Fibroblast of lung (primary cell): ENCODE data around the gene NEK4. TPM values are rescaled to one million over a fixed set of nuclear protein-coding genes. Genes with fewer than 3 reads are reported as not detected.

ENCODE experiments used
- DNase-seq, 2 donors: peaks; one replicate each; pipeline versions ENCODE4 v3.0.0 to v3.0.0-alpha.2; 2010; ENCODE audit warnings: low read depth in 2 of 2
- H2AFZ ChIP-seq: 2 replicates; pipeline ENCODE4 v1.5.1; 2012; ENCODE audit warnings: low read length, control low read depth, inconsistent platforms
- H3K27ac ChIP-seq: 2 replicates; pipeline ENCODE4 v1.5.1; 2011; ENCODE audit warnings: low read length, control low read depth; ENCODE audit not compliant: insufficient read depth
- H3K27me3 ChIP-seq: 2 replicates; pipeline ENCODE4 v1.5.1; 2011; ENCODE audit warnings: mild to moderate bottlenecking, low read length; ENCODE audit not compliant: control insufficient read depth, insufficient read depth
- H3K36me3 ChIP-seq: 2 replicates; pipeline ENCODE4 v1.5.1; 2011; ENCODE audit warnings: low read length; ENCODE audit not compliant: control insufficient read depth, insufficient read depth
- H3K4me1 ChIP-seq: 2 replicates; pipeline ENCODE4 v1.5.1; 2011; ENCODE audit warnings: low read length; ENCODE audit not compliant: control insufficient read depth, insufficient read depth; ENCODE audit errors: extremely low read depth
- H3K4me2 ChIP-seq: 2 replicates; pipeline ENCODE4 v1.5.1; 2011; ENCODE audit warnings: low read length, control low read depth; ENCODE audit not compliant: insufficient read depth; ENCODE audit errors: extremely low read depth
- H3K4me3 ChIP-seq, 4 experiments: fragments of 200-600 bp in 1 of 4; sonication (generic) in 1 of 4; replicated peaks in 1 of 4; 2 replicates each; pipeline ENCODE4 v1.5.1; 2011 to 2016; ENCODE audit warnings: low read length in 4 of 4, low read depth in 3 of 4, mild to moderate bottlenecking in 3 of 4, control low read depth in 2 of 4, inconsistent platforms in 1 of 4, mixed read lengths in 1 of 4; ENCODE audit not compliant: insufficient read depth in 1 of 4; ENCODE audit errors: control extremely low read depth in 1 of 4
- H3K79me2 ChIP-seq: 2 replicates; pipeline ENCODE4 v1.5.1; 2012; ENCODE audit warnings: mild to moderate bottlenecking, low read length, inconsistent platforms; ENCODE audit not compliant: control insufficient read depth, insufficient read depth
- H3K9ac ChIP-seq: 2 replicates; pipeline ENCODE4 v1.5.1; 2011; ENCODE audit warnings: mild to moderate bottlenecking, low read length, control low read depth; ENCODE audit not compliant: insufficient read depth
- H3K9me3 ChIP-seq: 2 replicates; pipeline ENCODE4 v1.5.1; 2012; ENCODE audit warnings: low read depth, low read length; ENCODE audit not compliant: control insufficient read depth, insufficient read depth
- H4K20me1 ChIP-seq: 2 replicates; pipeline ENCODE4 v1.5.1; 2011; ENCODE audit warnings: low read length; ENCODE audit not compliant: control insufficient read depth, insufficient read depth; ENCODE audit errors: extremely low read depth
- CTCF ChIP-seq, 2 donors: IDR thresholded peaks in 1 of 2; conservative IDR thresholded peaks in 1 of 2; 1 replicate in 1 of 2; 2 replicates in 1 of 2; pipeline ENCODE4 v1.5.1; 2011 to 2012; ENCODE audit warnings: low read length in 2 of 2, control low read depth in 1 of 2, inconsistent platforms in 1 of 2, low read depth in 1 of 2, mild to moderate bottlenecking in 1 of 2
- EZH2 ChIP-seq: IDR thresholded peaks from 2 replicates; pipeline ENCODE4 v1.5.1; 2012; ENCODE audit warnings: low read length, control low read depth, mild to moderate bottlenecking; ENCODE audit errors: missing control alignments
- polyA plus RNA-seq, 2 donors: library from polyadenylated mRNA; depleted of rRNA in 1 of 2; stranded (reverse) in 1 of 2; unstranded in 1 of 2; fragments of >200 nt; gene quantifications; 2 replicates each; pipeline ENCODE4 v1.2.1, GENCODE V29; 2011 to 2012; ENCODE audit warnings: missing spikeins in 1 of 2
- total RNA-seq: library from RNA; depleted of rRNA; stranded (reverse); fragments of >200 nt; gene quantifications from 2 replicates; pipeline ENCODE4 v1.2.1, GENCODE V29; 2014

NEK4 gene
- total and polyA plus RNA-seq, 2 donors (not counting 1 experiment from before 2014, with no cell fraction given), result 16.0 to 24.9 TPM

- Histone ChIP-seq H3K27me3 (no peaks in the 10 kb centered on the region), H2AFZ (peak within 1 kb of the TSS; percentile 58), H3K4me2 (peak within 1 kb of the TSS; percentile 99), H4K20me1 (no peaks in the 10 kb centered on the region), H3K36me3 (peaks cover 5% of the 10 kb centered on the region), H3K4me1 (peaks cover 17% of the 10 kb centered on the region), H3K9me3 (no peaks in the 10 kb centered on the region), H3K27ac (peak within 1 kb of the TSS; percentile 93), H3K4me3 (peak within 1 kb of the TSS; percentile 90 to 99 (median 94)), H3K9ac (peak within 1 kb of the TSS; percentile 96), H3K79me2 (peaks cover 62% of the 10 kb centered on the region)
- peak; percentile 96 to 97 for DNase-seq
- TF ChIP-seq CTCF (conservative IDR thresholded peaks at IDR 0.05 in 1 of 2, IDR thresholded peaks at IDR 0.05 in 1 of 2; ENCODE audit: low read depth in 1 of 2, low read length in 2 of 2) (no peak), EZH2 (no peak)
Observed at GRCh38 chr3:52685709-52686691, 84.7 kb downstream of the NEK4 start, which contains the start of the genes GNL3 and PBRM1. Gene GNL3, plus strand, starts transcription at chr3:52686032. Its CDS starts 61 bp downstream, at chr3:52686093. Gene PBRM1, minus strand, starts transcription at chr3:52685913.

DNA sequence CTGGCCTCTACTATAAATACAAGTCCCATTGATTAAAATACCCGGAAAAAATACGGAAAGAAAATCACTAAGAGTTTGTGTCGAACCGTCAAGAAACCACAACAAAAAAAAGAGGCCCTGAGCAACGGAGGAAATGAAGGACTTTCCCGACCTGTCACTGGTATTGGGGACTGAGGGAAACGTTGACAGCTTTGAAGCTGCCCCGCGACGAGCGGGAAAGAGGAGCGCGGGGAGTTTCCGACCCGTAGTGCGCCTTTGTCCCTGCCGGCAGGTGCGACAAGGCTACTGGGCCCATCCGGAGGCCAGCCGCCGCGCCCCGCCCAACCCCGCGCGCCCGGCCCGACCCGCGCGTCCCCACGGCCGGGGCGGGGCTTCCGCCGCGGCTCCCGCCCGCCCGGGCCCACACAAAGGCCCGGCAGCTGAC, 85.4 kb downstream of the NEK4 start:
- no peak for DNase-seq
- Histone ChIP-seq H3K4me1 (peaks cover 17% of the 10 kb centered on the region), H3K79me2 (peaks cover 69% of the 10 kb centered on the region), H4K20me1 (no peaks in the 10 kb centered on the region), H3K27me3 (no peaks in the 10 kb centered on the region), H3K9me3 (no peaks in the 10 kb centered on the region), H3K4me3 (peak overlapping the region; percentile 89 to 97 (median 94)), H3K27ac (peak overlapping the region; percentile 93), H3K4me2 (peak overlapping the region; percentile 79), H3K9ac (peak overlapping the region; percentile 96), H2AFZ (no peak overlapping the region), H3K36me3 (peaks cover 5% of the 10 kb centered on the region)
- TF ChIP-seq CTCF (conservative IDR thresholded peaks at IDR 0.05 in 1 of 2, IDR thresholded peaks at IDR 0.05 in 1 of 2; ENCODE audit: low read depth in 1 of 2, low read length in 2 of 2) (no peak), EZH2 (no peak)

DNA sequence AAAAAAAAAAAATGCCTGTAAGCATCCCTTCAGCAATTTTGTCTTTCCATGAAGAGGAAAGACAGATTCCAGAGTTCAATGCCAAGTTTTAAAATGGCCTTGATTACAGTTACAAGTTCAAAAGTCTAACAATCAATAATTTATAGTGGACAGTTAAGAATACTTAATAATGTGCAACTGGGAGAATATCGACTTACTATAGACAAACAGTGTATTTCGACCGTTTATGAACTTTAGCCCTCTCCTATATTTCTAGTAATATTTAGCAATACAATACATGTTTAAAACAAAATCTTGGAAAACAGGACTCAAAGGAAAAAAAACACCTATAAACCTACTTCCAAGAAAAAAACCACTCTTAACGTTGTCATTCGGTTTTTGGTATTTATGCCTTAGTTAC, 86.6 kb downstream of the NEK4 start:
- no peak for DNase-seq
- peak overlapping the region; percentile 79 for H3K4me2 ChIP-seq
- TF ChIP-seq EZH2, result no peak
- no peak for TF ChIP-seq CTCF (conservative IDR thresholded peaks at IDR 0.05 in 1 of 2, IDR thresholded peaks at IDR 0.05 in 1 of 2; ENCODE audit: low read depth in 1 of 2, low read length in 2 of 2)
- H3K4me1 ChIP-seq, result peaks cover 19% of the 10 kb centered on the region
- H4K20me1 ChIP-seq, result no peaks in the 10 kb centered on the region
- H3K79me2 ChIP-seq, result peaks cover 78% of the 10 kb centered on the region
- H3K9ac ChIP-seq, result no peak overlapping the region
- peak overlapping the region; percentile 89 to 97 (median 94) for H3K4me3 ChIP-seq
- H3K27ac ChIP-seq, result peak overlapping the region; percentile 92
- no peaks in the 10 kb centered on the region for H3K9me3 ChIP-seq
- H2AFZ ChIP-seq, result no peak overlapping the region
- H3K36me3 ChIP-seq, result peaks cover 6% of the 10 kb centered on the region
- no peaks in the 10 kb centered on the region for H3K27me3 ChIP-seq
